Gastroesophageal sphincter (tissue), 4 donors: ENCODE results near the gene NEDD8. TPM values are rescaled to one million over a fixed set of nuclear protein-coding genes. Genes with fewer than 3 reads are reported as not detected.
"Not testable (repeated sequence)": the region's sequence is repeated elsewhere in the genome, so short reads cannot be mapped to it uniquely, and the experiment has no call there.

Source experiments
- ATAC-seq: fragments of 150-250 bp; one replicate; pipeline ENCODE4 v1.9.1; 2016; ENCODE audit warnings: mild to moderate bottlenecking, moderate library complexity
- H3K27ac ChIP-seq, 4 donors: fragments of 200-600 bp; sonication (generic) in 3 of 4; 1 replicate in 3 of 4; 2 replicates in 1 of 4; pipeline ENCODE4 v1.5.1; 2016 to 2019
- H3K27me3 ChIP-seq: fragments of 200-600 bp; sonication (generic); one replicate; pipeline ENCODE4 v1.5.1; 2019
- H3K36me3 ChIP-seq, 2 donors: fragments of 200-600 bp; sonication (generic); one replicate each; pipeline ENCODE4 v1.5.1; 2019; ENCODE audit warnings: control low read depth in 1 of 2
- H3K4me1 ChIP-seq, 3 donors: fragments of 200-600 bp; sonication (generic); 1 replicate in 2 of 3; 2 replicates in 1 of 3; pipeline ENCODE4 v1.5.1; 2016 to 2019; ENCODE audit warnings: control low read depth in 2 of 3
- H3K4me3 ChIP-seq, 2 donors: fragments of 200-600 bp; sonication (generic); one replicate each; pipeline ENCODE4 v1.5.1; 2019; ENCODE audit warnings: mild to moderate bottlenecking in 1 of 2, moderate library complexity in 1 of 2
- H3K9me3 ChIP-seq, 3 donors: fragments of 200-600 bp; sonication (generic); one replicate each; pipeline ENCODE4 v1.5.1; 2017 to 2019; ENCODE audit warnings: control low read depth in 2 of 3
- CTCF ChIP-seq, 4 experiments: fragments of 200-600 bp in 2 of 4; fragments of 450-650 bp in 2 of 4; sonication (generic) in 1 of 4; IDR thresholded peaks; one replicate each; pipeline ENCODE4 v1.5.1; 2017 to 2019; ENCODE audit warnings: antibody characterized with exemption in 4 of 4, mild to moderate bottlenecking in 2 of 4, moderate library complexity in 2 of 4
- EP300 ChIP-seq: sonication (generic); formaldehyde crosslinking; IDR thresholded peaks from one replicate; pipeline ENCODE4 v1.6.1; 2017; ENCODE audit warnings: antibody characterized with exemption, mild to moderate bottlenecking
- POLR2A ChIP-seq, 2 donors: fragments of 450-650 bp; IDR thresholded peaks; one replicate each; pipeline ENCODE4 v1.6.1; 2017; ENCODE audit warnings: antibody characterized with exemption in 2 of 2, mild to moderate bottlenecking in 2 of 2, moderate library complexity in 1 of 2
- POLR2AphosphoS5 ChIP-seq: sonication (generic); formaldehyde crosslinking; IDR thresholded peaks from one replicate; pipeline ENCODE4 v1.6.1; 2017; ENCODE audit warnings: antibody characterized with exemption
- WGBS, 2 donors: methylation state at CpG; one replicate each; pipeline ENCODE4 v1.1.5; 2018; ENCODE audit warnings: low coverage in 1 of 2; 5-methylcytosine and 5-hydroxymethylcytosine counted together
- total RNA-seq, 4 donors: library from RNA; depleted of rRNA; stranded (reverse); fragments of >200 nt; gene quantifications; one replicate each; pipeline ENCODE4 v1.1.0, GENCODE V29; 2016

The NEDD8 gene
- total RNA-seq, 4 donors from 2014 or later = 136 to 193 (median 168) TPM

- no peak for TF ChIP-seq POLR2AphosphoS5
- TF ChIP-seq EP300 = no peak
- no peak overlapping the region for H3K4me3 ChIP-seq
- H3K4me1 ChIP-seq = peaks cover 0 to 43% (median 13%) of the 10 kb centered on the region in 3 donors
- no peaks in the 10 kb centered on the region for H3K9me3 ChIP-seq
- no peaks in the 10 kb centered on the region for H3K27me3 ChIP-seq
- H3K27ac ChIP-seq = no peak overlapping the region
- 82 to 93% methylated on average over 5 to 6 of the region's 6 CpGs for WGBS, 2 donors
- ATAC-seq = no peak
- peaks cover 0 to 54% of the 10 kb centered on the region in 2 donors for H3K36me3 ChIP-seq
Measured at GRCh38 chr14:24211311-24211710, 20.9 kb downstream of the NEDD8 start.

GRCh38 chr14:24207625-24208024 is 24.5 kb downstream of the NEDD8 start:
- peaks cover 0 to 87% of the 10 kb centered on the region in 2 donors for H3K36me3 ChIP-seq
- 100% methylated on average over 2 of the region's 2 CpGs; no CpG with 5 or more reads in 1 of the 2 donors for WGBS, 2 donors

GRCh38 chr14:24207104-24207551 is 25.0 kb downstream of the NEDD8 start:
- no peak for ATAC-seq
- H3K4me3 ChIP-seq = no peak overlapping the region
- no peak overlapping the region for H3K27ac ChIP-seq
- H3K4me1 ChIP-seq = peaks cover 0 to 10% (median 0%) of the 10 kb centered on the region in 3 donors
- 83% methylated on average over 3 of the region's 5 CpGs; no CpG with 5 or more reads in 1 of the 2 donors for WGBS, 2 donors
- no peaks in the 10 kb centered on the region for H3K9me3 ChIP-seq
- no peaks in the 10 kb centered on the region for H3K27me3 ChIP-seq
- TF ChIP-seq CTCF (IDR thresholded peaks at IDR 0.05) (no peak), POLR2AphosphoS5 (no peak), POLR2A (IDR thresholded peaks at IDR 0.05) (no peak), EP300 (no peak)
- peaks cover 0 to 91% of the 10 kb centered on the region in 2 donors for H3K36me3 ChIP-seq

More at GRCh38 chr14:24207625-24208024, 24.5 kb downstream of the NEDD8 start:
- peaks cover 0 to 15% (median 0%) of the 10 kb centered on the region in 3 donors for H3K4me1 ChIP-seq
- TF ChIP-seq CTCF (IDR thresholded peaks at IDR 0.05) (no peak), POLR2A (IDR thresholded peaks at IDR 0.05) (no peak), EP300 (no peak), POLR2AphosphoS5 (no peak)
- H3K9me3 ChIP-seq = no peaks in the 10 kb centered on the region
- H3K27ac ChIP-seq = no peak overlapping the region
- no peak for ATAC-seq
- H3K27me3 ChIP-seq = no peaks in the 10 kb centered on the region
- no peak overlapping the region for H3K4me3 ChIP-seq

GRCh38 chr14:24206260-24207103 is 25.7 kb downstream of the NEDD8 start:
- Histone ChIP-seq H3K4me1 (peaks cover 0 to 3% (median 0%) of the 10 kb centered on the region in 3 donors), H3K27me3 (no peaks in the 10 kb centered on the region), H3K27ac (no peak overlapping the region), H3K36me3 (peaks cover 0 to 95% of the 10 kb centered on the region in 2 donors), H3K9me3 (no peaks in the 10 kb centered on the region), H3K4me3 (no peak overlapping the region)
- 87 to 94% methylated on average over 8 to 9 of the region's 11 CpGs for WGBS, 2 donors
- no peak for TF ChIP-seq POLR2AphosphoS5
- TF ChIP-seq CTCF (IDR thresholded peaks at IDR 0.05) = no peak
- no peak for TF ChIP-seq POLR2A (IDR thresholded peaks at IDR 0.05)
- TF ChIP-seq EP300 = no peak
- ATAC-seq = no peak

GRCh38 chr14:24204163-24205146 is 27.7 kb downstream of the NEDD8 start:
- Histone ChIP-seq H3K4me1 (no peaks in the 10 kb centered on the region), H3K9me3 (no peaks in the 10 kb centered on the region), H3K4me3 (no peak overlapping the region), H3K27me3 (no peaks in the 10 kb centered on the region), H3K36me3 (peaks cover 0 to 93% of the 10 kb centered on the region in 2 donors), H3K27ac (no peak overlapping the region)
- TF ChIP-seq EP300 = no peak
- ATAC-seq = no peak
- WGBS, 2 donors = 88 to 95% methylated on average over 7 of the region's 7 CpGs

GRCh38 chr14:24203249-24203886 is 28.8 kb downstream of the NEDD8 start:
- not testable (repeated sequence) for H3K4me1 ChIP-seq, H3K27ac ChIP-seq, ATAC-seq, H3K27me3 ChIP-seq, H3K9me3 ChIP-seq, H3K4me3 ChIP-seq
- 77 to 99% methylated on average over 8 to 12 of the region's 16 CpGs for WGBS, 2 donors
- peaks cover 0 to 88% of the 10 kb centered on the region in 2 donors for H3K36me3 ChIP-seq

- H3K27me3 ChIP-seq, H3K4me3 ChIP-seq, H3K9me3 ChIP-seq, ATAC-seq, H3K27ac ChIP-seq: not testable (repeated sequence)
- Histone ChIP-seq H3K4me1 (peaks cover 0 to 16% (median 0%) of the 10 kb centered on the region in 3 donors), H3K36me3 (peaks cover 0 to 80% of the 10 kb centered on the region in 2 donors)
- WGBS, 2 donors = 80 to 81% methylated on average over 6 to 8 of the region's 8 CpGs
Measured at GRCh38 chr14:24202538-24202937, 29.6 kb downstream of the NEDD8 start.
